ENCODE measurements around the gene PRPF40A. TPM values are rescaled to one million over a fixed set of nuclear protein-coding genes. Genes with fewer than 3 reads are reported as not detected.

The PRPF40A gene
- total and polyA plus RNA-seq, 2 experiments from 2014 or later = 254 to 261 TPM

GRCh38 chr2:152682663-152683062 lies 34.6 kb downstream of the PRPF40A start (continued):
- TF ChIP-seq ZNF462 (CRISPR knock-in tag; IDR thresholded peaks at IDR 0.05) (no peak), STAT1 (IDR thresholded peaks at IDR 0.05; ENCODE audit: unreplicated experiment) (no peak)

GRCh38 chr2:152678808-152679207 lies 38.5 kb downstream of the PRPF40A start:
- no peak for DNase-seq (ENCODE audit: low spot score)

More at GRCh38 chr2:152678808-152679207, 38.5 kb downstream of the PRPF40A start:
- Mint-ChIP-seq H3K4me1 (no peaks in the 10 kb centered on the region), H3K27ac (no peak overlapping the region), H3K27me3 (ENCODE audit: insufficient read depth, low read depth, poor library complexity) (no peaks in the 10 kb centered on the region), H3K4me3 (no peak overlapping the region), H3K36me3 (ENCODE audit: low read depth) (peaks cover 82% of the 10 kb centered on the region), H3K9me3 (peaks cover 4% of the 10 kb centered on the region; the same call in 1 of the 3 replicates)
- H3K4me2 ChIP-seq = no peak overlapping the region
- H3K27me3 ChIP-seq (ENCODE audit: insufficient read depth) = no peaks in the 10 kb centered on the region
- peaks cover 32% of the 10 kb centered on the region for H3K79me2 ChIP-seq (replicated peaks; ENCODE audit: insufficient read depth)
- TF ChIP-seq POLR2AphosphoS5 (IDR thresholded peaks at IDR 0.05; ENCODE audit: low read depth) (no peak), EZH2phosphoT487 (IDR thresholded peaks at IDR 0.05; ENCODE audit: unreplicated experiment) (no peak), STAT1 (IDR thresholded peaks at IDR 0.05; ENCODE audit: unreplicated experiment) (no peak), CREB1 (CRISPR knock-in tag; IDR thresholded peaks at IDR 0.05; ENCODE audit: low read depth) (no peak), ETS1 (IDR thresholded peaks at IDR 0.05) (no peak), ZNF114 (CRISPR knock-in tag; IDR thresholded peaks at IDR 0.05) (no peak), EZH2 (IDR thresholded peaks at IDR 0.05; ENCODE audit: low read depth, unreplicated experiment) (no peak), CTCF (conservative IDR thresholded peaks at IDR 0.05; ENCODE audit: low read depth in 2 of 2) (no peak)
- TF ChIP-seq, protein P1, sequence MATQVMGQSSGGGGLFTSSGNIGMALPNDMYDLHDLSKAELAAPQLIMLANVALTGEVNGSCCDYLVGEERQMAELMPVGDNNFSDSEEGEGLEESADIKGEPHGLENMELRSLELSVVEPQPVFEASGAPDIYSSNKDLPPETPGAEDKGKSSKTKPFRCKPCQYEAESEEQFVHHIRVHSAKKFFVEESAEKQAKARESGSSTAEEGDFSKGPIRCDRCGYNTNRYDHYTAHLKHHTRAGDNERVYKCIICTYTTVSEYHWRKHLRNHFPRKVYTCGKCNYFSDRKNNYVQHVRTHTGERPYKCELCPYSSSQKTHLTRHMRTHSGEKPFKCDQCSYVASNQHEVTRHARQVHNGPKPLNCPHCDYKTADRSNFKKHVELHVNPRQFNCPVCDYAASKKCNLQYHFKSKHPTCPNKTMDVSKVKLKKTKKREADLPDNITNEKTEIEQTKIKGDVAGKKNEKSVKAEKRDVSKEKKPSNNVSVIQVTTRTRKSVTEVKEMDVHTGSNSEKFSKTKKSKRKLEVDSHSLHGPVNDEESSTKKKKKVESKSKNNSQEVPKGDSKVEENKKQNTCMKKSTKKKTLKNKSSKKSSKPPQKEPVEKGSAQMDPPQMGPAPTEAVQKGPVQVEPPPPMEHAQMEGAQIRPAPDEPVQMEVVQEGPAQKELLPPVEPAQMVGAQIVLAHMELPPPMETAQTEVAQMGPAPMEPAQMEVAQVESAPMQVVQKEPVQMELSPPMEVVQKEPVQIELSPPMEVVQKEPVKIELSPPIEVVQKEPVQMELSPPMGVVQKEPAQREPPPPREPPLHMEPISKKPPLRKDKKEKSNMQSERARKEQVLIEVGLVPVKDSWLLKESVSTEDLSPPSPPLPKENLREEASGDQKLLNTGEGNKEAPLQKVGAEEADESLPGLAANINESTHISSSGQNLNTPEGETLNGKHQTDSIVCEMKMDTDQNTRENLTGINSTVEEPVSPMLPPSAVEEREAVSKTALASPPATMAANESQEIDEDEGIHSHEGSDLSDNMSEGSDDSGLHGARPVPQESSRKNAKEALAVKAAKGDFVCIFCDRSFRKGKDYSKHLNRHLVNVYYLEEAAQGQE (IDR thresholded peaks at IDR 0.05; ENCODE audit: unreplicated experiment) = no peak
- H4K20me1 ChIP-seq (replicated peaks; ENCODE audit: insufficient read depth) = 0 out of 2 replicates have a peak, but pooled peaks cover 11% of the 10 kb centered on the region
- no peaks in the 10 kb centered on the region for H3F3A ChIP-seq (replicated peaks; ENCODE audit: low read depth)
- no peak overlapping the region for H2AFZ ChIP-seq
- ATAC-seq = no peak
- H3K9me2 ChIP-seq (ENCODE audit: insufficient read depth) = no peaks in the 10 kb centered on the region
- peaks cover 77% of the 10 kb centered on the region for H3K36me3 ChIP-seq (ENCODE audit: insufficient read depth)
- H3K4me3 ChIP-seq = no peak overlapping the region
- H3K4me1 ChIP-seq (ENCODE audit: insufficient read depth) = no peaks in the 10 kb centered on the region
- H3K27ac ChIP-seq (ENCODE audit: low read depth) = no peak overlapping the region
